GM08714 (cell line): ENCODE results near the gene DESI1.
A peak's percentile ranks its signal among the peaks of the same experiment; 100 is the strongest.
"Not testable (repeated sequence)": the region's sequence is repeated elsewhere in the genome, so short reads cannot be mapped to it uniquely, and the experiment has no call there.

Experiments
- H3K4me3 ChIP-seq: fragments of 200-500 bp; sonication (Bioruptor generic); 2 replicates; pipeline ENCODE4 v1.5.1; 2014; ENCODE audit warnings: mild to moderate bottlenecking, low read length, inconsistent platforms
- ZNF274 ChIP-seq: IDR thresholded peaks from 2 replicates; pipeline ENCODE4 v1.6.1; 2012; ENCODE audit warnings: mild to moderate bottlenecking, low read depth, low read length

Gene DESI1

GRCh38 chr22:41620589-41621098, at the start of gene DESI1:
DESI1 (minus strand) TSS chr22:41621043; CDS start chr22:41620839, 204 bp downstream.
- peak within 1 kb of the TSS; percentile 85 for H3K4me3 ChIP-seq
- no peak for TF ChIP-seq ZNF274

- TF ChIP-seq ZNF274: no peak
- no peak overlapping the region for H3K4me3 ChIP-seq
Measured at GRCh38 chr22:41668971-41669911, 48.4 kb upstream of the DESI1 start.

- no peak overlapping the region for H3K4me3 ChIP-seq
- TF ChIP-seq ZNF274: no peak
Measured at GRCh38 chr22:41664951-41665350, 44.1 kb upstream of the DESI1 start.

GRCh38 chr22:41664490-41664889, 43.6 kb upstream of the DESI1 start:
- TF ChIP-seq ZNF274: no peak
- H3K4me3 ChIP-seq: no peak overlapping the region

- H3K4me3 ChIP-seq: not testable (repeated sequence)
Measured at GRCh38 chr22:41663594-41663993, 42.8 kb upstream of the DESI1 start.

GRCh38 chr22:41661713-41662112, 40.9 kb upstream of the DESI1 start:
- TF ChIP-seq ZNF274: no peak
- H3K4me3 ChIP-seq: no peak overlapping the region

GRCh38 chr22:41661088-41661487, 40.2 kb upstream of the DESI1 start:
- no peak overlapping the region for H3K4me3 ChIP-seq
- no peak for TF ChIP-seq ZNF274

- no peak for TF ChIP-seq ZNF274
- no peak overlapping the region for H3K4me3 ChIP-seq
Measured at GRCh38 chr22:41660416-41660815, 39.6 kb upstream of the DESI1 start.

GRCh38 chr22:41659941-41660340, 39.1 kb upstream of the DESI1 start:
- H3K4me3 ChIP-seq: no peak overlapping the region
- TF ChIP-seq ZNF274: no peak

- TF ChIP-seq ZNF274: no peak
- H3K4me3 ChIP-seq: no peak overlapping the region
Measured at GRCh38 chr22:41658869-41659268, 38.0 kb upstream of the DESI1 start.

- no peak overlapping the region for H3K4me3 ChIP-seq
- TF ChIP-seq ZNF274: no peak
Measured at GRCh38 chr22:41657709-41658108, 36.9 kb upstream of the DESI1 start.

GRCh38 chr22:41656556-41656955, 35.7 kb upstream of the DESI1 start:
- no peak overlapping the region for H3K4me3 ChIP-seq
- TF ChIP-seq ZNF274: no peak

GRCh38 chr22:41654322-41654721, 33.5 kb upstream of the DESI1 start:
- no peak for TF ChIP-seq ZNF274
- H3K4me3 ChIP-seq: no peak overlapping the region

GRCh38 chr22:41650821-41651220, 30.0 kb upstream of the DESI1 start:
- TF ChIP-seq ZNF274: no peak
- no peak overlapping the region for H3K4me3 ChIP-seq

GRCh38 chr22:41650229-41650628, 29.4 kb upstream of the DESI1 start:
- no peak for TF ChIP-seq ZNF274
- no peak overlapping the region for H3K4me3 ChIP-seq
